Gastroesophageal sphincter (tissue), 4 donors: ENCODE measurements around the gene CEP104. TPM values are rescaled to one million over a fixed set of nuclear protein-coding genes. Genes with fewer than 3 reads are reported as not detected.

ENCODE experiments used
- ATAC-seq: fragments of 150-250 bp; one replicate; pipeline ENCODE4 v1.9.1; 2016; ENCODE audit warnings: mild to moderate bottlenecking, moderate library complexity
- H3K27ac ChIP-seq, 4 donors: fragments of 200-600 bp; sonication (generic) in 3 of 4; 1 replicate in 3 of 4; 2 replicates in 1 of 4; pipeline ENCODE4 v1.5.1; 2016 to 2019
- H3K27me3 ChIP-seq: fragments of 200-600 bp; sonication (generic); one replicate; pipeline ENCODE4 v1.5.1; 2019
- H3K36me3 ChIP-seq, 2 donors: fragments of 200-600 bp; sonication (generic); one replicate each; pipeline ENCODE4 v1.5.1; 2019; ENCODE audit warnings: control low read depth in 1 of 2
- H3K4me1 ChIP-seq, 3 donors: fragments of 200-600 bp; sonication (generic); 1 replicate in 2 of 3; 2 replicates in 1 of 3; pipeline ENCODE4 v1.5.1; 2016 to 2019; ENCODE audit warnings: control low read depth in 2 of 3
- H3K4me3 ChIP-seq, 2 donors: fragments of 200-600 bp; sonication (generic); one replicate each; pipeline ENCODE4 v1.5.1; 2019; ENCODE audit warnings: mild to moderate bottlenecking in 1 of 2, moderate library complexity in 1 of 2
- H3K9me3 ChIP-seq, 3 donors: fragments of 200-600 bp; sonication (generic); one replicate each; pipeline ENCODE4 v1.5.1; 2017 to 2019; ENCODE audit warnings: control low read depth in 2 of 3
- EP300 ChIP-seq: sonication (generic); formaldehyde crosslinking; IDR thresholded peaks from one replicate; pipeline ENCODE4 v1.6.1; 2017; ENCODE audit warnings: antibody characterized with exemption, mild to moderate bottlenecking
- POLR2A ChIP-seq, 2 donors: fragments of 450-650 bp; IDR thresholded peaks; one replicate each; pipeline ENCODE4 v1.6.1; 2017; ENCODE audit warnings: antibody characterized with exemption in 2 of 2, mild to moderate bottlenecking in 2 of 2, moderate library complexity in 1 of 2
- POLR2AphosphoS5 ChIP-seq: sonication (generic); formaldehyde crosslinking; IDR thresholded peaks from one replicate; pipeline ENCODE4 v1.6.1; 2017; ENCODE audit warnings: antibody characterized with exemption
- WGBS, 2 donors: methylation state at CpG; one replicate each; pipeline ENCODE4 v1.1.5; 2018; ENCODE audit warnings: low coverage in 1 of 2; 5-methylcytosine and 5-hydroxymethylcytosine counted together
- total RNA-seq, 4 donors: library from RNA; depleted of rRNA; stranded (reverse); fragments of >200 nt; gene quantifications; one replicate each; pipeline ENCODE4 v1.1.0, GENCODE V29; 2016
- TF ChIP-seq, protein P1 (sequence below), 4 experiments: fragments of 200-600 bp in 2 of 4; fragments of 450-650 bp in 2 of 4; sonication (generic) in 1 of 4; IDR thresholded peaks; one replicate each; pipeline ENCODE4 v1.5.1; 2017 to 2019; ENCODE audit warnings: antibody characterized with exemption in 4 of 4, mild to moderate bottlenecking in 2 of 4, moderate library complexity in 2 of 4

The CEP104 gene
- total RNA-seq, 4 donors from 2014 or later = 29.3 to 78.2 (median 41.8) TPM

DNA sequence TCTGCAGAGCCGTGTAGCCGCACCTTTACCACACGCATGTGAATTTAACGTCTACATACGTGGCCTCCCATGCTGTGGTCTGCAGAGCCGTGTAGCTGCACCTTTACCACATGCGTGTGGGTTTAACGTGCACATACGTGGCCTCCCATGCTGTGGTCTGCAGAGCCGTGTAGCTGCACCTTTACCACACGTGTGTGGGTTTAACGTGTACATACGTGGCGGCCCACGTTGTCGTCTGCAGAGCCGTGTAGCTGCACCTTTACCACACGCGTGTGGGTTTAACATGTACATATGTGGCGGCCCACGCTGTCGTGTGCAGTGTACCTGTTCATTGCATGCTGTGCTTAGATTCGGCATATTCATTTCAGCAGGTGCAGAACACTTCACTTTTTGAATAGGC lies 17.7 kb upstream of the CEP104 start:
- WGBS, 2 donors = 94 to 98% methylated on average over 13 to 16 of the region's 23 CpGs
- H3K4me1 ChIP-seq = no peaks in the 10 kb centered on the region
- no peak overlapping the region for H3K27ac ChIP-seq
- no peaks in the 10 kb centered on the region for H3K27me3 ChIP-seq
- H3K36me3 ChIP-seq = peaks cover 0 to 99% of the 10 kb centered on the region in 2 donors
- no peak overlapping the region for H3K4me3 ChIP-seq
- no peak for ATAC-seq
- no peak for TF ChIP-seq EP300
- no peak for TF ChIP-seq POLR2AphosphoS5
- no peak for TF ChIP-seq POLR2A (IDR thresholded peaks at IDR 0.05)
- TF ChIP-seq, protein P1, sequence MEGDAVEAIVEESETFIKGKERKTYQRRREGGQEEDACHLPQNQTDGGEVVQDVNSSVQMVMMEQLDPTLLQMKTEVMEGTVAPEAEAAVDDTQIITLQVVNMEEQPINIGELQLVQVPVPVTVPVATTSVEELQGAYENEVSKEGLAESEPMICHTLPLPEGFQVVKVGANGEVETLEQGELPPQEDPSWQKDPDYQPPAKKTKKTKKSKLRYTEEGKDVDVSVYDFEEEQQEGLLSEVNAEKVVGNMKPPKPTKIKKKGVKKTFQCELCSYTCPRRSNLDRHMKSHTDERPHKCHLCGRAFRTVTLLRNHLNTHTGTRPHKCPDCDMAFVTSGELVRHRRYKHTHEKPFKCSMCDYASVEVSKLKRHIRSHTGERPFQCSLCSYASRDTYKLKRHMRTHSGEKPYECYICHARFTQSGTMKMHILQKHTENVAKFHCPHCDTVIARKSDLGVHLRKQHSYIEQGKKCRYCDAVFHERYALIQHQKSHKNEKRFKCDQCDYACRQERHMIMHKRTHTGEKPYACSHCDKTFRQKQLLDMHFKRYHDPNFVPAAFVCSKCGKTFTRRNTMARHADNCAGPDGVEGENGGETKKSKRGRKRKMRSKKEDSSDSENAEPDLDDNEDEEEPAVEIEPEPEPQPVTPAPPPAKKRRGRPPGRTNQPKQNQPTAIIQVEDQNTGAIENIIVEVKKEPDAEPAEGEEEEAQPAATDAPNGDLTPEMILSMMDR (IDR thresholded peaks at IDR 0.05) = no peak
- peaks cover 0 to 15% (median 0%) of the 10 kb centered on the region in 3 donors for H3K9me3 ChIP-seq

DNA sequence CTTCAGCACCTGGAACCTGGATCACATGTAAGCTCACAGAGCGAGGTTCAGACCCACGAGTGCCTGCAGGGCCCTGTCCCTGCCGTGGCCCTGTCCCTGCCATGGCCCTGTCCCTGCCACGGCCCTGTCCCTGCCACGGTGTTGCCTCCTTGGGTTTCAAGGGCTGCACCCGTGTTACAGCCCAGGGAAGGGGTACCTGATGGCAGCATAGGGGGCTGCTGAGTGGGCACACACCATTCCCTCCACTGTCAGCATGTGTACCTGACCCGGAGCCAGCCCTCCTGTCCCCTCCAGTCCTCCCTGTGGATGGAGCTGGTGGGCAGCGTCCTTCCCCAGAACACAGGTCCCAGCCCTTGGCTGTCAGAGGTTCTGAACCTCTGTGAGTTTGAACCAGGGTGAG lies 15.5 kb upstream of the CEP104 start:
- no peak for ATAC-seq
- whole genome bisulfite sequencing, 2 donors = 93 to 100% methylated on average over 2 of the region's 8 CpGs

GRCh38 chr1:3871451-3871805 lies 14.4 kb upstream of the CEP104 start:
- H3K4me1 ChIP-seq = no peaks in the 10 kb centered on the region
- H3K27me3 ChIP-seq = no peaks in the 10 kb centered on the region
- peaks cover 0 to 96% of the 10 kb centered on the region in 2 donors for H3K36me3 ChIP-seq
- TF ChIP-seq, protein P1 (IDR thresholded peaks at IDR 0.05) = no peak
- TF ChIP-seq EP300 = no peak
- TF ChIP-seq POLR2A (IDR thresholded peaks at IDR 0.05) = no peak
- no peak overlapping the region for H3K4me3 ChIP-seq
- H3K27ac ChIP-seq = no peak overlapping the region
- ATAC-seq = no peak
- WGBS, 2 donors = 85% methylated on average over 7 of the region's 7 CpGs; no CpG with 5 or more reads in 1 of the 2 donors
- H3K9me3 ChIP-seq = no peaks in the 10 kb centered on the region

More for the DNA sequence above, 15.5 kb upstream of the CEP104 start:
- no peaks in the 10 kb centered on the region for H3K4me1 ChIP-seq
- H3K27ac ChIP-seq = no peak overlapping the region
- TF ChIP-seq EP300 = no peak
- TF ChIP-seq POLR2AphosphoS5 = no peak
- no peak for TF ChIP-seq POLR2A (IDR thresholded peaks at IDR 0.05)
- TF ChIP-seq, protein P1 (IDR thresholded peaks at IDR 0.05) = no peak
- no peaks in the 10 kb centered on the region for H3K27me3 ChIP-seq
- H3K36me3 ChIP-seq = peaks cover 0 to 99% of the 10 kb centered on the region in 2 donors
- no peak overlapping the region for H3K4me3 ChIP-seq
- H3K9me3 ChIP-seq = no peaks in the 10 kb centered on the region

DNA sequence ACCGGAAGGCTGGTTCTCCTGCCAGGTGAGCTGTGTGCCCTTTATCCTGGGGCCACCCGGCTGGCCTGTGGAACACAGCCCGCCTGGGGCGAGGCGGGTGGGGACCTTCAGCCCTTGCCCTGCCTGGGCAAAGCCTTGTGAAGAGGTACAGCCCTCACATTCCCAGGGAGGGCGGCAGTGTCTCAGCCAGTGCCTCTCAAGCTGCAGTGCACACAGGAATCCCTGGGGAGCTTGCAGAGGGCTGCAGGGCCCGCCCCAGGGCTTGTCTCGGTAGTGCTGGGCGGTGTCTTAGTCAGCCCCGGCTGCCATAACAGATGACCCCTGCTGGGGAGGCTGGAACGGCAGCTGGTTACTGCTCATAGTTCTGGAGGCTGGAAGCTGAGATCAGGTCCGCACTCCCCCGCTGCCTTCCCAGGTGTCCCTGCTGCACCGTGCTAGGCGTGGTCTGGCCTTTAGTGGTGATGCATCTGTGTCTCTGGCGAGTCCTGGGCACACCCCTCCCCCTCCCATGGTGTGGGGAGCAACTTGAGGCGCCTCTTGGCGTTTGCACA lies 12.8 kb upstream of the CEP104 start:
- no peaks in the 10 kb centered on the region for H3K4me1 ChIP-seq
- no peak for ATAC-seq
- WGBS, 2 donors = 70% methylated on average over 2 of the region's 18 CpGs; no CpG with 5 or more reads in 1 of the 2 donors

More for the DNA sequence above, 12.8 kb upstream of the CEP104 start:
- H3K27me3 ChIP-seq = no peaks in the 10 kb centered on the region
- H3K27ac ChIP-seq = no peak overlapping the region
- H3K9me3 ChIP-seq = no peaks in the 10 kb centered on the region
- peaks cover 0 to 88% of the 10 kb centered on the region in 2 donors for H3K36me3 ChIP-seq
- H3K4me3 ChIP-seq = no peak overlapping the region
- TF ChIP-seq, protein P1 (IDR thresholded peaks at IDR 0.05) = no peak
- no peak for TF ChIP-seq POLR2A (IDR thresholded peaks at IDR 0.05)
- no peak for TF ChIP-seq POLR2AphosphoS5
- no peak for TF ChIP-seq EP300
